NB4 (cell line): ENCODE measurements around the gene TRDN.

Experiments used
- DNase-seq: peaks from one replicate; pipeline ENCODE4 v3.0.0; 2010; ENCODE audit warnings: low read depth
- H3K4me3 ChIP-seq: one replicate; pipeline ENCODE4 v1.5.1; 2011; ENCODE audit warnings: mild to moderate bottlenecking, low read depth, low read length, moderate library complexity
- MYC ChIP-seq: IDR thresholded peaks from 2 replicates; pipeline ENCODE4 v1.6.1; 2011; ENCODE audit warnings: low read depth, low read length
- POLR2A ChIP-seq: IDR thresholded peaks from 2 replicates; pipeline ENCODE4 v1.6.1; 2011; ENCODE audit warnings: mild to moderate bottlenecking; ENCODE audit not compliant: insufficient read length; ENCODE audit errors: extremely low read depth
- TF ChIP-seq, protein P1 (sequence below): IDR thresholded peaks from 2 replicates; pipeline ENCODE4 v1.6.1; 2011; ENCODE audit warnings: low read depth, low read length
- TF ChIP-seq, protein P2 (sequence below): IDR thresholded peaks from one replicate; pipeline ENCODE4 v1.5.1; 2012; ENCODE audit warnings: low read depth, low read length

Gene TRDN

DNA sequence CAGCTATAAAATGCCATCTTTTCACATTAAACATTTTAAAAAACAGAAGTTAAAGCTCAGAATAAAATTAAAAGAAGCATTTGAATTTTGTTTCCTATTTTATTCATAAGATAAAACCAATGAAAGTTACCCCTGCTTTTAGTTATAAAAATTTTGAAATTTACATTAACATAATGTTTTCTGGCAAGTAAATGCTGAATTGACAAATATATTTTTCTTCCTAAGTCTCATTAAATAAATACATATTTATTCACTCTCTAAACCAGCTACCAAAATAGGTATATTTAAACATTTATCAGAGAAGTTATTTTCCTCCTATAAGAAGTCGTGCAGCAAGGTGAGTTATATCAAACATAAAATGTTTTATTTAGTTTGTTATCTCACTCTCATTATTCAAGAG lies 213.6 kb downstream of the TRDN start:
- no peak for TF ChIP-seq MYC
- TF ChIP-seq, protein P1, sequence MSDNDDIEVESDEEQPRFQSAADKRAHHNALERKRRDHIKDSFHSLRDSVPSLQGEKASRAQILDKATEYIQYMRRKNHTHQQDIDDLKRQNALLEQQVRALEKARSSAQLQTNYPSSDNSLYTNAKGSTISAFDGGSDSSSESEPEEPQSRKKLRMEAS = no peak
- TF ChIP-seq, protein P2, sequence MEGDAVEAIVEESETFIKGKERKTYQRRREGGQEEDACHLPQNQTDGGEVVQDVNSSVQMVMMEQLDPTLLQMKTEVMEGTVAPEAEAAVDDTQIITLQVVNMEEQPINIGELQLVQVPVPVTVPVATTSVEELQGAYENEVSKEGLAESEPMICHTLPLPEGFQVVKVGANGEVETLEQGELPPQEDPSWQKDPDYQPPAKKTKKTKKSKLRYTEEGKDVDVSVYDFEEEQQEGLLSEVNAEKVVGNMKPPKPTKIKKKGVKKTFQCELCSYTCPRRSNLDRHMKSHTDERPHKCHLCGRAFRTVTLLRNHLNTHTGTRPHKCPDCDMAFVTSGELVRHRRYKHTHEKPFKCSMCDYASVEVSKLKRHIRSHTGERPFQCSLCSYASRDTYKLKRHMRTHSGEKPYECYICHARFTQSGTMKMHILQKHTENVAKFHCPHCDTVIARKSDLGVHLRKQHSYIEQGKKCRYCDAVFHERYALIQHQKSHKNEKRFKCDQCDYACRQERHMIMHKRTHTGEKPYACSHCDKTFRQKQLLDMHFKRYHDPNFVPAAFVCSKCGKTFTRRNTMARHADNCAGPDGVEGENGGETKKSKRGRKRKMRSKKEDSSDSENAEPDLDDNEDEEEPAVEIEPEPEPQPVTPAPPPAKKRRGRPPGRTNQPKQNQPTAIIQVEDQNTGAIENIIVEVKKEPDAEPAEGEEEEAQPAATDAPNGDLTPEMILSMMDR = no peak
- no peak for TF ChIP-seq POLR2A
- H3K4me3 ChIP-seq = no peak overlapping the region
- DNase-seq = no peak

DNA sequence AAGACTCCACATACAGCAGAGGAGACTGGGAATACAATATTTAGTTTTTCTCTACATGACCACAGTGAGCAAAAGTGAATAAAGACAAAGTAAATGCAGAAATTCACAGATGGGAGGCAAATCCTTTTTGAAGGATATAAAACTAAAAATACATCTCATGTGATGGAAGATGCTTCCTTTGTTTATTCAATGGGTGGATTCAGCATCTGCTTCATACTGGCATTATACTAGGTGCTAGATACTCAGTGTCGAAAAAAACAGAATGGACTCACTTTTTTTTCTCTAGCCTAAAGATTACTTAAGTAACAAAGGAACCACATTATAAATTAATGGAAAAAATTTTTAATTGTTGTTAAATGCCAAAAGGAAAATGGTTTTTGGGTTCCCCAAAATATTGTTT lies 216.2 kb downstream of the TRDN start:
- DNase-seq = no peak
- TF ChIP-seq MYC (no peak), POLR2A (no peak)
- TF ChIP-seq, protein P2 = no peak
- TF ChIP-seq, protein P1 = no peak
- no peak overlapping the region for H3K4me3 ChIP-seq

DNA sequence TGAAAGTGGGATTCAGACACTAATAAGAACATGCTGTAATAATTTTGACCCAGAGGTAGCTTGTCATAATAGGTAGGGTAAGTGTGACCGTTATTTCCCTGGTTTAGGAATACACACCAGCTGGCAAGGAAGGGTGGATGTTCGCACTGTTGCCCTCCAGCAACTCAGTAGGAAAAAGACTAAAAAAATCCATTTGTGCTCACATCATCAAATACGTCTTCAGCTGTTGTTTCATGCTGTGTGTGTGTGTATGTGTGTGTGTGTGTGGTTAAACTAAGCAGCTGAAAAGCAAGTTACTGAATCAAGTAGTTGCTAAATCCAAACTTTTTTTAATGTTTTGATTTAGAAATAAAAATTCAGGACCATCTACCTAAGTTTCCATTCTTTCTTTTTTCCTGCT lies 218.7 kb downstream of the TRDN start:
- TF ChIP-seq, protein P1 = no peak
- TF ChIP-seq, protein P2 = no peak
- no peak for TF ChIP-seq POLR2A
- no peak for TF ChIP-seq MYC
- DNase-seq = no peak
- no peak overlapping the region for H3K4me3 ChIP-seq

DNA sequence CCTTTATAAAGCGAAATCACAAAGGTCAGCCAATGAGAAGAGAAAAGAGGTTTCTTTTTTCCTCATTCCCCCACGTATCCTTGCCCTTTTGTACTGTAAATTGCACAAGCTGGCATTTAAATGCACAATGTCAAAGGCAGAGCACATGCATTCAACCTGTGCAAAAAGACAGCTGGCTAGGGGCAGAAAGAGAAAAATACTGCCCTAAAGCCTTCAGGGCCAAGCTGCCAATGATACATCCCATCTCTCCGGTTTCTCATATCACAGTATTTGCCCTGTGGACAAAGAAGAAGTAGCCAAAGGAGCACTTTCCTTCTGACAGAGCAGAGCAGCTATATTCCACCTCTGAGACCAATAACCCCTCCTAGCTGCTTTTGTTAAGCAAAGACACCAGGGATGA lies 219.2 kb downstream of the TRDN start:
- no peak for DNase-seq
- TF ChIP-seq POLR2A (no peak), MYC (no peak)
- TF ChIP-seq, protein P2 = no peak
- TF ChIP-seq, protein P1 = no peak
- H3K4me3 ChIP-seq = no peak overlapping the region

DNA sequence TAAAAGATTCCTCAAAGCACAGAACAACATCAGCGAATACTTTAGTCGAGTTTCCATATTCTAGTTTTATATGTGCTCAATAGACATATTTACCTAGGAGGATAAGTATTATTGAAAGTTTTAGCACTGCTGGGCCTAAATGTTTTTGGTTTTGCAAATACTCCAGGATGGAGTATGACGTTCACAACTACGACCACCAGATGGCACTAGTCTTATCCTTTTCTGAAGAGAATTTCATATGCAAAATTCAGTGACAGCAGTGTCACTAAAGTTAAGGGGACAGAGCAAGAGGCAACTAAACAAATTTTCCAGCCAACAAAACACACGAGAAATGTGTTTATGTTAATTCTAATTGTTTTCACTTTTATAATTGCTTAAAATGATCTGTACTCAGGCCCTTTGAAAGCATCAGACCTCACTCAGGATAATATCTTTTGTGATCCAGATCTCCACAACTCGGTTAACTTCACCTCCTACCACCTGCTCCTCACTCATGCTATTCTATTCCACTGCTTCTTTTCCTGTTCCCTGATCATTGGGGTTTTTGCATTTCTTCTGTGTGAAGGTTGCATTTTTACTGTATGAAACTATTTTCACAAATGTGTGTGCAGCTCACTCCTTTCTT lies 220.8 kb downstream of the TRDN start:
- H3K4me3 ChIP-seq = no peak overlapping the region
- peak; percentile 68 for DNase-seq
- no peak for TF ChIP-seq MYC
- TF ChIP-seq, protein P2 = peak; percentile 68

DNA sequence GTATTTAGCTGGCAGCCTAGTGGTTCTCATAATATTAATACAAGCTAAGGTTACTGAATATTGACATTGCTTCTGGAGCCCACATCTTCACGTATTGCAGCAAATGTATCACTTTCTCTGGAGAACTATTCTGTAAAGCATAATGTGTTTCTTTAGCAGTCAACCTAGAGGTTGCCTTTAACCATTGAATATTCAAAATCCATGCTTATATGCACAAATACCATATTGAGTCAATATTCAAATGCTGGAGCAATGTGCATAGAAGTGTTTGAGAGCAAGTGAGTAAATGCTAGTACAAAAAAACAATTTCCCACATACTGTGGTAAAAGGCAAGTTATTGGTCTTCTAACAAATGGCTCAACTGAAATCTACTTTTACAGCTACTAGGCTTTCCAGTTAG lies 231.8 kb downstream of the TRDN start:
- no peak overlapping the region for H3K4me3 ChIP-seq
- DNase-seq = no peak
- no peak for TF ChIP-seq POLR2A
- TF ChIP-seq, protein P1 = no peak
- TF ChIP-seq, protein P2 = no peak
- TF ChIP-seq MYC = no peak
